T-cell (primary cell): ENCODE data around the gene MYO10. TPM values are rescaled to one million over a fixed set of nuclear protein-coding genes. Genes with fewer than 3 reads are reported as not detected.

Source experiments
- ATAC-seq, 4 experiments: fragments of 200-7000 bp in 3 of 4; fragments of 150-1000 bp in 1 of 4; cut with Tn5 transposase; replicated peaks in 1 of 4; 1 replicate in 3 of 4; 2 replicates in 1 of 4; pipeline ENCODE4 v1.10.0; 2021; ENCODE audit warnings: moderate library complexity in 3 of 4, mild to moderate bottlenecking in 2 of 4, moderate number of reproducible peaks in 1 of 4
- CTCF ChIA-PET, 2 donors: fragments of 300-600 bp; sonication (Branson Sonifier 250); formaldehyde crosslinking; loops; one replicate each; lab custom pipeline; 2022; ENCODE audit warnings: antibody characterized with exemption in 2 of 2; lab: Charles Lee
- POLR2A ChIA-PET, 2 donors: fragments of 300-600 bp; sonication (Branson Sonifier 250); formaldehyde crosslinking; loops; one replicate each; lab custom pipeline; 2022; ENCODE audit warnings: antibody characterized with exemption in 2 of 2; lab: Charles Lee
- DNase-seq, 35 experiments: peaks; one replicate each; pipeline versions ENCODE4 v3.0.0 to v3.0.0-alpha.2; 2013 to 2023
- H3K27ac ChIP-seq: one replicate; pipeline ENCODE4 v1.5.1; 2013; ENCODE audit warnings: low read length
- H3K27me3 ChIP-seq, 2 experiments: replicated peaks in 1 of 2; 1 replicate in 1 of 2; 2 replicates in 1 of 2; pipeline versions ENCODE4 v1.6.1 to v1.7.0; 2013; ENCODE audit warnings: low read length in 1 of 2, mixed read lengths in 1 of 2; ENCODE audit not compliant: control insufficient read depth in 2 of 2, insufficient read depth in 2 of 2; ENCODE audit errors: extremely low read depth in 1 of 2
- H3K36me3 ChIP-seq, 2 donors: 1 replicate in 1 of 2; 2 replicates in 1 of 2; pipeline versions ENCODE4 v1.6.1 to v1.7.0; 2013; ENCODE audit warnings: low read length in 1 of 2; ENCODE audit not compliant: control insufficient read depth in 2 of 2, insufficient read depth in 1 of 2; ENCODE audit errors: extremely low read depth in 1 of 2
- H3K4me1 ChIP-seq, 2 experiments: 1 replicate in 1 of 2; 2 replicates in 1 of 2; pipeline versions ENCODE4 v1.6.1 to v1.7.0; 2013; ENCODE audit warnings: low read length in 2 of 2, mixed read lengths in 1 of 2; ENCODE audit not compliant: insufficient read depth in 2 of 2, control insufficient read depth in 1 of 2; ENCODE audit errors: extremely low read depth in 1 of 2
- H3K4me3 ChIP-seq, 2 donors: 1 replicate in 1 of 2; 2 replicates in 1 of 2; pipeline versions ENCODE4 v1.5.1 to v1.7.0; 2013; ENCODE audit warnings: mild to moderate bottlenecking in 2 of 2, low read length in 1 of 2, moderate library complexity in 1 of 2; ENCODE audit not compliant: control insufficient read depth in 1 of 2; ENCODE audit errors: extremely low read depth in 1 of 2
- H3K9me3 ChIP-seq: 2 replicates; pipeline ENCODE4 v1.7.0; 2013
- H3K27ac Mint-ChIP-seq, 2 donors: one replicate each; pipeline ENCODE4 v1.8.0; 2020 to 2021; ENCODE audit warnings: mild to moderate bottlenecking in 2 of 2, mixed read lengths in 2 of 2
- H3K27me3 Mint-ChIP-seq, 2 donors: one replicate each; pipeline ENCODE4 v1.8.0; 2021 to 2022; ENCODE audit warnings: mixed read lengths in 2 of 2
- H3K36me3 Mint-ChIP-seq: one replicate; pipeline ENCODE4 v1.8.0; 2021; ENCODE audit warnings: mixed read lengths
- H3K4me1 Mint-ChIP-seq, 3 donors: one replicate each; pipeline ENCODE4 v1.8.0; 2020 to 2022; ENCODE audit warnings: mixed read lengths in 3 of 3, mild to moderate bottlenecking in 1 of 3
- H3K4me3 Mint-ChIP-seq, 3 donors: one replicate each; pipeline ENCODE4 v1.8.0; 2020 to 2022; ENCODE audit warnings: mild to moderate bottlenecking in 3 of 3, mixed read lengths in 3 of 3, moderate library complexity in 3 of 3
- H3K9me3 Mint-ChIP-seq, 3 donors: one replicate each; pipeline ENCODE4 v1.8.0; 2020 to 2022; ENCODE audit warnings: mixed read lengths in 3 of 3
- WGBS: methylation state at CpG from one replicate; pipeline ENCODE4 v1.1.5; 2013; ENCODE audit warnings: missing lambda C conversion rate; ENCODE audit not compliant: insufficient coverage; 5-methylcytosine and 5-hydroxymethylcytosine counted together
- total RNA-seq, 35 experiments: library from RNA in 6 of 35; stranded (reverse) in 6 of 35; fragments of 120-200 nt in 1 of 35; gene quantifications; one replicate each; pipeline versions ENCODE4 v1.2.1 to v1.2.4 and lab custom pipeline; 2013 to 2026

The MYO10 gene
- total RNA-seq, 5 donors from 2014 or later (not counting 1 experiment from before 2014, with no cell fraction given) = 0.20 to 0.47 (median 0.23) TPM; not detected in 2

- no peak overlapping the region for H3K27ac Mint-ChIP-seq
- POLR2A ChIA-PET = no interaction called here
- H3K36me3 Mint-ChIP-seq = no peaks in the 10 kb centered on the region
- no peaks in the 10 kb centered on the region for H3K4me1 Mint-ChIP-seq
- H3K27ac ChIP-seq = no peak overlapping the region
- H3K4me3 Mint-ChIP-seq = no peak overlapping the region
- no peak for ATAC-seq
- H3K36me3 ChIP-seq = no peaks in the 10 kb centered on the region
- 83% methylated on average over 3 of the region's 7 CpGs for WGBS
- no peak overlapping the region for H3K4me3 ChIP-seq
- no peaks in the 10 kb centered on the region for H3K4me1 ChIP-seq
- H3K9me3 Mint-ChIP-seq = no peaks in the 10 kb centered on the region
- no peak for DNase-seq
- peaks cover 0 to 3% of the 10 kb centered on the region in 2 experiments for H3K27me3 ChIP-seq
- CTCF ChIA-PET = no interaction called here
- H3K27me3 Mint-ChIP-seq = peaks cover 2 to 4% of the 10 kb centered on the region in 2 donors
- no peaks in the 10 kb centered on the region for H3K9me3 ChIP-seq
Measured at GRCh38 chr5:16886366-16886736, 49.7 kb downstream of the MYO10 start.

- 75% methylated on average over 6 of the region's 13 CpGs for WGBS
- no peak for ATAC-seq
Measured at GRCh38 chr5:16885635-16886365, 50.3 kb downstream of the MYO10 start.

GRCh38 chr5:16884595-16884994, 51.5 kb downstream of the MYO10 start:
- POLR2A ChIA-PET = no interaction called here
- Mint-ChIP-seq H3K9me3 (no peaks in the 10 kb centered on the region), H3K4me1 (no peaks in the 10 kb centered on the region), H3K27me3 (peaks cover 2 to 4% of the 10 kb centered on the region in 2 donors), H3K4me3 (no peak overlapping the region), H3K27ac (no peak overlapping the region), H3K36me3 (no peaks in the 10 kb centered on the region)
- no peak for ATAC-seq
- CTCF ChIA-PET = no interaction called here
- Histone ChIP-seq H3K9me3 (no peaks in the 10 kb centered on the region), H3K4me3 (no peak overlapping the region), H3K27ac (no peak overlapping the region), H3K36me3 (no peaks in the 10 kb centered on the region), H3K4me1 (no peaks in the 10 kb centered on the region), H3K27me3 (peaks cover 0 to 3% of the 10 kb centered on the region in 2 experiments)
- DNase-seq = no peak
- WGBS = no CpG with 5 or more reads among the region's 4 CpGs

More at GRCh38 chr5:16885635-16886365, 50.3 kb downstream of the MYO10 start:
- H3K27me3 Mint-ChIP-seq = peaks cover 2 to 4% of the 10 kb centered on the region in 2 donors
- no peak overlapping the region for H3K27ac Mint-ChIP-seq
- DNase-seq = no peak
- ChIA-PET CTCF (interaction anchor here in 1 of 2 donors (0.7 kb wide), 1 partner anchor 406 kb away, joined by 5 read pairs; no protein-coding TSS in a partner anchor), POLR2A (no interaction called here)
- no peaks in the 10 kb centered on the region for H3K36me3 Mint-ChIP-seq
- no peaks in the 10 kb centered on the region for H3K9me3 Mint-ChIP-seq
- Histone ChIP-seq H3K9me3 (no peaks in the 10 kb centered on the region), H3K27me3 (peaks cover 0 to 3% of the 10 kb centered on the region in 2 experiments), H3K36me3 (no peaks in the 10 kb centered on the region), H3K27ac (no peak overlapping the region), H3K4me3 (no peak overlapping the region), H3K4me1 (no peaks in the 10 kb centered on the region)
- H3K4me1 Mint-ChIP-seq = no peaks in the 10 kb centered on the region
- H3K4me3 Mint-ChIP-seq = no peak overlapping the region

GRCh38 chr5:16883806-16884205, 52.3 kb downstream of the MYO10 start:
- peaks cover 0 to 3% of the 10 kb centered on the region in 2 experiments for H3K27me3 ChIP-seq
- CTCF ChIA-PET = no interaction called here
- Mint-ChIP-seq H3K27ac (no peak overlapping the region), H3K4me1 (no peaks in the 10 kb centered on the region), H3K9me3 (no peaks in the 10 kb centered on the region), H3K4me3 (no peak overlapping the region), H3K27me3 (peaks cover 2 to 4% of the 10 kb centered on the region in 2 donors), H3K36me3 (no peaks in the 10 kb centered on the region)
- H3K4me3 ChIP-seq = no peak overlapping the region
- 94% methylated on average over 2 of the region's 6 CpGs for WGBS
- no peaks in the 10 kb centered on the region for H3K4me1 ChIP-seq
- no peak overlapping the region for H3K27ac ChIP-seq
- ATAC-seq = no peak
- POLR2A ChIA-PET = no interaction called here
- no peaks in the 10 kb centered on the region for H3K9me3 ChIP-seq
- H3K36me3 ChIP-seq = no peaks in the 10 kb centered on the region
- no peak for DNase-seq

GRCh38 chr5:16883176-16883575, 52.9 kb downstream of the MYO10 start:
- Mint-ChIP-seq H3K4me3 (no peak overlapping the region), H3K4me1 (no peaks in the 10 kb centered on the region), H3K27ac (no peak overlapping the region), H3K27me3 (peaks cover 2 to 4% of the 10 kb centered on the region in 2 donors), H3K36me3 (no peaks in the 10 kb centered on the region), H3K9me3 (no peaks in the 10 kb centered on the region)
- DNase-seq (no peak), ATAC-seq (no peak)
- ChIA-PET POLR2A (no interaction called here), CTCF (no interaction called here)
- Histone ChIP-seq H3K27ac (no peak overlapping the region), H3K9me3 (no peaks in the 10 kb centered on the region), H3K36me3 (no peaks in the 10 kb centered on the region), H3K4me1 (no peaks in the 10 kb centered on the region), H3K27me3 (peaks cover 0 to 3% of the 10 kb centered on the region in 2 experiments), H3K4me3 (no peak overlapping the region)
- WGBS = 97% methylated on average over 4 of the region's 6 CpGs

- Mint-ChIP-seq H3K27ac (no peak overlapping the region), H3K27me3 (peaks cover 2 to 4% of the 10 kb centered on the region in 2 donors), H3K4me3 (no peak overlapping the region), H3K36me3 (no peaks in the 10 kb centered on the region), H3K9me3 (no peaks in the 10 kb centered on the region), H3K4me1 (no peaks in the 10 kb centered on the region)
- H3K27me3 ChIP-seq = peaks cover 0 to 3% of the 10 kb centered on the region in 2 experiments
- no peaks in the 10 kb centered on the region for H3K9me3 ChIP-seq
- no peak for ATAC-seq
- H3K4me1 ChIP-seq = no peaks in the 10 kb centered on the region
- no peak overlapping the region for H3K4me3 ChIP-seq
- POLR2A ChIA-PET = no interaction called here
- 70% methylated on average over 2 of the region's 3 CpGs for WGBS
- CTCF ChIA-PET = no interaction called here
- no peak overlapping the region for H3K27ac ChIP-seq
- no peak for DNase-seq
- no peaks in the 10 kb centered on the region for H3K36me3 ChIP-seq
Measured at GRCh38 chr5:16881251-16881650, 54.8 kb downstream of the MYO10 start.
